ENCODE measurements around the gene UTS2R. TPM values are rescaled to one million over a fixed set of nuclear protein-coding genes. Genes with fewer than 3 reads are reported as not detected.

The UTS2R gene
- total and polyA plus RNA-seq, 2 of the 4 experiments (the other 2 are of a cell fraction): not detected

DNA sequence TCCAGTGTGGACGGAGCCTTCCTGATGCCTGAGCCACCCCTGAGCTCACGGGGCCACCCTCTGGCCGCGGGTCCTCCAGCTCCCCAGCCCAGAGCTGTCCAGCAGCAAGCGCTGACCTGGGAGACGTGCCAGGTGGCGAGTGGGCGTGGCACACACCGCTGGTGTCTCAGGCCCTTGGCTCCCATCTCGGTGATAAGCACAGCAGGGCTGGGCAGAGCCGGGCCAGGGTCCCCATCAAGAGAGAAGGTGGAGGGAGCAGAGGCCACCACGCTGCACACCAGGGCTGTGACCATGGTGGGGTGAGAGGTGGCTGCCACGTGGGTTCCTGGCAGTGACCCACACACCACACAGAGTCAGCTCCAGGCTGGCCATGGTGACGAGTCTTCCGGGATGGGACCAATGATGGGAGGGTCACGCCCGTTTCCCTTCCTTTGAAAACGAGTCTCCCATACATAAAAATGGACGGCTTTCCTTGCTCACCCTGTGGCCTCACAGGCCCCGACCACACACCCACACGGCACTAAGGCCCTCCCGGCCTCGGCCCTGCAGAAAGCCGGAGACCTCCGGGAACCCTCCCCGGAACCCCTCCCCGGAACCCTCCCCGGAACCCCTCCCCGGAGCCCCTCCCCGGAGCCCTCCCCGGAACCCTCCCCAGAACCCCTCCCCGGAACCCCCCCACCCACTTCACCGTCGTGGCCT lies 16.8 kb downstream of the UTS2R start:
- H2AK9ac ChIP-seq (replicated peaks; ENCODE audit: low read depth, low read length, poor library complexity): no peak overlapping the region
- no peak overlapping the region for H4K8ac ChIP-seq (ENCODE audit: low read depth in 2 of 2, low read length in 2 of 2)
- intact Hi-C loops (cut with micrococcal nuclease) (no loop called here), in situ Hi-C loops (cut with MboI; ENCODE audit: low sequenced_read_pairs) (no loop called here), dilution Hi-C loops (cut with HindIII; ENCODE audit: low sequenced_read_pairs, unreplicated experiment) (no loop called here)
- H2BK5ac ChIP-seq (ENCODE audit: low read depth, low read length, poor library complexity, severe bottlenecking): no peak overlapping the region
- no peak overlapping the region for H3K9ac ChIP-seq (ENCODE audit: low read depth, low read length)
- no peak overlapping the region for H3K14ac ChIP-seq (replicated peaks; ENCODE audit: low read depth, low read length)
- no peaks in the 10 kb centered on the region for H3K9me3 ChIP-seq (ENCODE audit: control insufficient read depth, insufficient read depth, low read length)
- ChIA-PET POLR2A (ENCODE audit: unreplicated experiment) (no interaction called here), CTCF (no interaction called here)
- H3K36me3 ChIP-seq (ENCODE audit: control insufficient read depth, insufficient read depth, low read length): peaks cover 8% of the 10 kb centered on the region; the same call in 1 of the 2 replicates
- H3K4me3 ChIP-seq (ENCODE audit: insufficient read depth, low read depth, low read length): no peak overlapping the region
- WGBS, 2 experiments (ENCODE audit: extremely low coverage in 2 of 2, insufficient read length in 1 of 2): 69% methylated on average over 6 of the region's 34 CpGs; no CpG with 5 or more reads in 1 of the 2 experiments
- no peak overlapping the region for H2AK5ac ChIP-seq (ENCODE audit: low read depth, low read length)
- no peak for DNase-seq
- peaks cover 2% of the 10 kb centered on the region for H3K4me1 ChIP-seq (ENCODE audit: control insufficient read depth, insufficient read depth, low read length)
- no peak overlapping the region for H2AFZ ChIP-seq (replicated peaks; ENCODE audit: low read length, poor library complexity)
- no peak for ATAC-seq (ENCODE audit: low read depth)
- no peak overlapping the region for H2BK15ac ChIP-seq (ENCODE audit: low read depth, low read length)
- no peak overlapping the region for H3K4me2 ChIP-seq (ENCODE audit: low read depth, low read length)
- no peaks in the 10 kb centered on the region for H4K20me1 ChIP-seq (ENCODE audit: insufficient read depth, low read length)
- no peak overlapping the region for H4K5ac ChIP-seq (ENCODE audit: low read depth, low read length)
- peaks cover 31% of the 10 kb centered on the region for H3K27me3 ChIP-seq (ENCODE audit: control insufficient read depth, insufficient read depth, low read length)
- no peak overlapping the region for H3K18ac ChIP-seq (ENCODE audit: low read depth, low read length)
- H3K79me1 ChIP-seq (ENCODE audit: low read depth in 1 of 2, low read length in 2 of 2): no peaks in the 10 kb centered on the region
- no peak overlapping the region for H3K56ac ChIP-seq (ENCODE audit: extremely low read depth, insufficient read depth, low read length)
- H3K4ac ChIP-seq (ENCODE audit: low read depth, low read length): no peak overlapping the region
- H3K9me1 ChIP-seq (ENCODE audit: insufficient read depth, low read length): no peaks in the 10 kb centered on the region
- H3K23ac ChIP-seq (ENCODE audit: low read depth, low read length): no peak overlapping the region
- H2BK20ac ChIP-seq (ENCODE audit: low read depth, low read length): no peak overlapping the region
- BruUV-seq (replicated peaks): no TSS peak
- TF ChIP-seq, protein P1, sequence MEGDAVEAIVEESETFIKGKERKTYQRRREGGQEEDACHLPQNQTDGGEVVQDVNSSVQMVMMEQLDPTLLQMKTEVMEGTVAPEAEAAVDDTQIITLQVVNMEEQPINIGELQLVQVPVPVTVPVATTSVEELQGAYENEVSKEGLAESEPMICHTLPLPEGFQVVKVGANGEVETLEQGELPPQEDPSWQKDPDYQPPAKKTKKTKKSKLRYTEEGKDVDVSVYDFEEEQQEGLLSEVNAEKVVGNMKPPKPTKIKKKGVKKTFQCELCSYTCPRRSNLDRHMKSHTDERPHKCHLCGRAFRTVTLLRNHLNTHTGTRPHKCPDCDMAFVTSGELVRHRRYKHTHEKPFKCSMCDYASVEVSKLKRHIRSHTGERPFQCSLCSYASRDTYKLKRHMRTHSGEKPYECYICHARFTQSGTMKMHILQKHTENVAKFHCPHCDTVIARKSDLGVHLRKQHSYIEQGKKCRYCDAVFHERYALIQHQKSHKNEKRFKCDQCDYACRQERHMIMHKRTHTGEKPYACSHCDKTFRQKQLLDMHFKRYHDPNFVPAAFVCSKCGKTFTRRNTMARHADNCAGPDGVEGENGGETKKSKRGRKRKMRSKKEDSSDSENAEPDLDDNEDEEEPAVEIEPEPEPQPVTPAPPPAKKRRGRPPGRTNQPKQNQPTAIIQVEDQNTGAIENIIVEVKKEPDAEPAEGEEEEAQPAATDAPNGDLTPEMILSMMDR (conservative IDR thresholded peaks at IDR 0.05; ENCODE audit: low read depth, low read length): no peak
- TF ChIP-seq POLR2A (IDR thresholded peaks at IDR 0.05; ENCODE audit: low read depth, low read length) (no peak), MAFK (IDR thresholded peaks at IDR 0.05; ENCODE audit: low read depth, low read length) (no peak), FOS (IDR thresholded peaks at IDR 0.05; ENCODE audit: low read depth, low read length) (no peak), NFE2L2 (IDR thresholded peaks at IDR 0.05; ENCODE audit: low read depth, low read length) (no peak), RFX5 (IDR thresholded peaks at IDR 0.05; ENCODE audit: low read depth, low read length) (no peak), MAZ (IDR thresholded peaks at IDR 0.05; ENCODE audit: borderline replicate concordance, low read depth, low read length) (no peak), RAD21 (IDR thresholded peaks at IDR 0.05; ENCODE audit: low read length) (no peak), CHD1 (IDR thresholded peaks at IDR 0.05; ENCODE audit: low read depth, low read length) (no peak), SMC3 (IDR thresholded peaks at IDR 0.05; ENCODE audit: low read depth, low read length) (no peak), CEBPB (IDR thresholded peaks at IDR 0.05; ENCODE audit: low read depth, low read length) (no peak), BHLHE40 (IDR thresholded peaks at IDR 0.05; ENCODE audit: low read depth, low read length) (no peak)
- TF ChIP-seq, protein P2, sequence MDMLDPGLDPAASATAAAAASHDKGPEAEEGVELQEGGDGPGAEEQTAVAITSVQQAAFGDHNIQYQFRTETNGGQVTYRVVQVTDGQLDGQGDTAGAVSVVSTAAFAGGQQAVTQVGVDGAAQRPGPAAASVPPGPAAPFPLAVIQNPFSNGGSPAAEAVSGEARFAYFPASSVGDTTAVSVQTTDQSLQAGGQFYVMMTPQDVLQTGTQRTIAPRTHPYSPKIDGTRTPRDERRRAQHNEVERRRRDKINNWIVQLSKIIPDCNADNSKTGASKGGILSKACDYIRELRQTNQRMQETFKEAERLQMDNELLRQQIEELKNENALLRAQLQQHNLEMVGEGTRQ (IDR thresholded peaks at IDR 0.05; ENCODE audit: low read depth, low read length): no peak
- TF ChIP-seq, protein P3, sequence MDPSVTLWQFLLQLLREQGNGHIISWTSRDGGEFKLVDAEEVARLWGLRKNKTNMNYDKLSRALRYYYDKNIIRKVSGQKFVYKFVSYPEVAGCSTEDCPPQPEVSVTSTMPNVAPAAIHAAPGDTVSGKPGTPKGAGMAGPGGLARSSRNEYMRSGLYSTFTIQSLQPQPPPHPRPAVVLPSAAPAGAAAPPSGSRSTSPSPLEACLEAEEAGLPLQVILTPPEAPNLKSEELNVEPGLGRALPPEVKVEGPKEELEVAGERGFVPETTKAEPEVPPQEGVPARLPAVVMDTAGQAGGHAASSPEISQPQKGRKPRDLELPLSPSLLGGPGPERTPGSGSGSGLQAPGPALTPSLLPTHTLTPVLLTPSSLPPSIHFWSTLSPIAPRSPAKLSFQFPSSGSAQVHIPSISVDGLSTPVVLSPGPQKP (IDR thresholded peaks at IDR 0.05; ENCODE audit: borderline replicate concordance, low read depth, low read length): no peak
- no peak overlapping the region for H4K91ac ChIP-seq (ENCODE audit: insufficient read depth, low read depth, low read length)
- no peak overlapping the region for H3K27ac ChIP-seq (ENCODE audit: insufficient read depth, low read length)
- no peak overlapping the region for H2BK120ac ChIP-seq (ENCODE audit: low read depth, low read length)

All from IMR-90 (cell line).